ENCODE data around the gene GGN. TPM values are rescaled to one million over a fixed set of nuclear protein-coding genes. Genes with fewer than 3 reads are reported as not detected.
A peak's percentile ranks its signal among the peaks of the same experiment; 100 is the strongest.

The GGN gene
- polyA plus RNA-seq, 1 of the 3 experiments (the other 2 are of a cell fraction), result 0.48 TPM

- Histone ChIP-seq H3K4me2 (peak within 1 kb of the TSS; percentile 83), H2AFZ (ENCODE audit: low read depth) (peak within 1 kb of the TSS; percentile 97), H3K27me3 (ENCODE audit: insufficient read depth) (no peaks in the 10 kb centered on the region), H3K27ac (ENCODE audit: low read depth in 2 of 2, low read length in 1 of 2) (peak within 1 kb of the TSS; percentile 82 to 87), H3K4me3 (ENCODE audit: low read depth in 2 of 2, low read length in 1 of 2) (peak within 1 kb of the TSS; percentile 68 to 91), H3K4me1 (ENCODE audit: control insufficient read depth in 1 of 2, insufficient read depth in 2 of 2, low read depth in 1 of 2, low read length in 1 of 2) (peaks cover 6 to 14% of the 10 kb centered on the region in 2 experiments; a peak in 3 of 4 replicates), H3F3A (replicated peaks; ENCODE audit: insufficient read depth) (no peaks in the 10 kb centered on the region), H3K9me3 (no peaks in the 10 kb centered on the region), H3K9me2 (no peaks in the 10 kb centered on the region), H3K9ac (peak within 1 kb of the TSS; percentile 96), H3K79me2 (ENCODE audit: insufficient read depth) (peaks cover 48% of the 10 kb centered on the region), H3K36me3 (replicated peaks in 1 of 2; ENCODE audit: control insufficient read depth in 1 of 2, insufficient read depth in 2 of 2, low read length in 1 of 2) (peaks cover 7 to 16% of the 10 kb centered on the region in 2 experiments), H4K20me1 (ENCODE audit: insufficient read depth) (peaks cover 25% of the 10 kb centered on the region)
- WGBS (ENCODE audit: low lambda C conversion rate), result under 1% methylated on average over 44 of the region's 65 CpGs
- POLR2A ChIA-PET, result interaction anchor here (0.6 to 3.6 kb wide), 11 partner anchors 11 to 1061 kb away, joined by 3 to 29 read pairs (median 4); partner anchors contain the start of genes CATSPERG, EIF3K, GGN and RPS16
- CTCF ChIA-PET, result interaction anchor here (0.6 to 2.3 kb wide), 13 partner anchors 10 to 472 kb away, joined by 3 to 12 read pairs (median 3); partner anchors contain the start of genes CATSPERG and FAM98C
- peak; percentile 98 for DNase-seq
- TF ChIP-seq SIN3A (IDR thresholded peaks at IDR 0.05; ENCODE audit: borderline replicate concordance, low read depth, low read length) (0 out of 2 replicates have a peak, but pooled peaks have one; percentile 1), MEF2A (IDR thresholded peaks at IDR 0.05; ENCODE audit: borderline replicate concordance, low read depth) (no peak), JUND (IDR thresholded peaks at IDR 0.05) (no peak), USF1 (IDR thresholded peaks at IDR 0.05; ENCODE audit: borderline replicate concordance, low read depth) (0 out of 2 replicates have a peak, but pooled peaks have one; percentile 37), SMC3 (IDR thresholded peaks at IDR 0.05; ENCODE audit: low read depth, low read length) (no peak), GABPA (IDR thresholded peaks at IDR 0.05; ENCODE audit: low read depth) (peak; percentile 78), MAX (IDR thresholded peaks at IDR 0.05; ENCODE audit: low read depth) (peak; percentile 82; the same call in 1 of the 2 replicates), REST (IDR thresholded peaks at IDR 0.05; ENCODE audit: low read depth, low read length) (peak; percentile 58; the same call in 1 of the 2 replicates), YY1 (IDR thresholded peaks at IDR 0.05; ENCODE audit: low read depth) (peak; percentile 97), PBX3 (IDR thresholded peaks at IDR 0.05) (peak; percentile 96), POLR2AphosphoS5 (IDR thresholded peaks at IDR 0.05; ENCODE audit: low read depth, low read length) (peak; percentile 93), FOXJ3 (CRISPR knock-in tag; IDR thresholded peaks at IDR 0.05) (peak; percentile 50; the same call in 1 of the 2 replicates), ZBTB33 (IDR thresholded peaks at IDR 0.05; ENCODE audit: borderline replicate concordance, low read depth) (no peak), MXI1 (IDR thresholded peaks at IDR 0.05; ENCODE audit: low read depth, low read length) (peak; percentile 70; the same call in 1 of the 2 replicates), CTCF (IDR thresholded peaks at IDR 0.05) (peak; percentile 22; the same call in 1 of the 2 replicates), NRF1 (IDR thresholded peaks at IDR 0.05; ENCODE audit: low read depth, low read length) (no peak), CHD2 (IDR thresholded peaks at IDR 0.05; ENCODE audit: low read length, partially characterized antibody) (peak; percentile 90), ELF1 (IDR thresholded peaks at IDR 0.05) (peak; percentile 87), TAF1 (IDR thresholded peaks at IDR 0.05; ENCODE audit: borderline replicate concordance, low read depth, low read length) (peak; percentile 99), TCF12 (IDR thresholded peaks at IDR 0.05) (peak; percentile 6; the same call in 1 of the 2 replicates), EP300 (IDR thresholded peaks at IDR 0.05; ENCODE audit: borderline replicate concordance in 1 of 2, low read depth in 1 of 2, low read length in 1 of 2) (no peak)
Observed at GRCh38 chr19:38374332-38375097, 13.3 kb downstream of the GGN start, which contains the start of gene PSMD8. Gene PSMD8, plus strand, starts transcription at chr19:38374571. Its CDS starts 31 bp downstream, at chr19:38374602.

Data from SK-N-SH (cell line).